SHP77 treated with DMSO at 0.1 percent for 48 hours (cell line): ENCODE measurements around the gene CARD19.
"Not testable (repeated sequence)": the region's sequence is repeated elsewhere in the genome, so short reads cannot be mapped to it uniquely, and the experiment has no call there.

Experiments
- DNase-seq: peaks from one replicate; lab custom pipeline; 2025; lab: John Stamatoyannopoulos, UW

The CARD19 gene

GRCh38 chr9:93107151-93107824 lies 11.3 kb downstream of the CARD19 start:
- no peak for DNase-seq

- no peak for DNase-seq
Measured at GRCh38 chr9:93107825-93108161, 11.8 kb downstream of the CARD19 start.

- no peak for DNase-seq
Measured at GRCh38 chr9:93108291-93109041, 12.4 kb downstream of the CARD19 start.

GRCh38 chr9:93110311-93110855 lies 14.4 kb downstream of the CARD19 start:
- no peak for DNase-seq

GRCh38 chr9:93111001-93111370 lies 15.0 kb downstream of the CARD19 start:
- DNase-seq: no peak

GRCh38 chr9:93111371-93112115 lies 15.5 kb downstream of the CARD19 start:
- no peak for DNase-seq

- no peak for DNase-seq
Measured at GRCh38 chr9:93112116-93112863, 16.3 kb downstream of the CARD19 start.

GRCh38 chr9:93112864-93113389 lies 16.9 kb downstream of the CARD19 start:
- no peak for DNase-seq

- DNase-seq: no peak
Measured at GRCh38 chr9:93114169-93114983, 18.4 kb downstream of the CARD19 start.

- DNase-seq: no peak
Measured at GRCh38 chr9:93114984-93115335, 18.9 kb downstream of the CARD19 start.

GRCh38 chr9:93115486-93116071 lies 19.6 kb downstream of the CARD19 start:
- no peak for DNase-seq

GRCh38 chr9:93116072-93116961 lies 20.3 kb downstream of the CARD19 start:
- no peak for DNase-seq

- DNase-seq: not testable (repeated sequence)
Measured at GRCh38 chr9:93117521-93117920, 21.5 kb downstream of the CARD19 start.

GRCh38 chr9:93117924-93118862 lies 22.2 kb downstream of the CARD19 start:
- no peak for DNase-seq

- no peak for DNase-seq
Measured at GRCh38 chr9:93118863-93119702, 23.1 kb downstream of the CARD19 start.

GRCh38 chr9:93119703-93119952 lies 23.6 kb downstream of the CARD19 start:
- no peak for DNase-seq

GRCh38 chr9:93119953-93120845 lies 24.2 kb downstream of the CARD19 start:
- DNase-seq: peak; percentile 62
